ENCODE data around the gene ELAVL2.
A peak's percentile ranks its signal among the peaks of the same experiment; 100 is the strongest.

The ELAVL2 gene

DNA sequence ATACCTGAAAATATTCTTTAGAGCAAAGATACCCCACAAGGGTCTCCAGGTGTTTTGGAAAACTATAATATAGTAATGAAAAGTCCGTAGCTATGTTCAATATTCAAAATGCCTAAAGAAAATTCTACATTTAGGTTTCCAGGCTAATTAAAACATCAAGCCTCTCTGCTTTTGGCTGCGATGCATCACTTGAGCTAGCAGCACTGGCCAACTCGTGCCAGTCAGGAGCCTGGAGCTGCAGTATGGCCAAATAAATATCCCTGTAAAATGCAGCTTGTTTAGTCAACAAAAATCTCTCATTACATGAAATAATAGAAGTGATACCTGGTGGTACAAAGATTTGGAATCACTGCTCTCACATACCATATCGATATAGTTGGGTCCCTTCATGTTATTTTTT lies 181.1 kb downstream of the ELAVL2 start:
- TF ChIP-seq, protein P1, sequence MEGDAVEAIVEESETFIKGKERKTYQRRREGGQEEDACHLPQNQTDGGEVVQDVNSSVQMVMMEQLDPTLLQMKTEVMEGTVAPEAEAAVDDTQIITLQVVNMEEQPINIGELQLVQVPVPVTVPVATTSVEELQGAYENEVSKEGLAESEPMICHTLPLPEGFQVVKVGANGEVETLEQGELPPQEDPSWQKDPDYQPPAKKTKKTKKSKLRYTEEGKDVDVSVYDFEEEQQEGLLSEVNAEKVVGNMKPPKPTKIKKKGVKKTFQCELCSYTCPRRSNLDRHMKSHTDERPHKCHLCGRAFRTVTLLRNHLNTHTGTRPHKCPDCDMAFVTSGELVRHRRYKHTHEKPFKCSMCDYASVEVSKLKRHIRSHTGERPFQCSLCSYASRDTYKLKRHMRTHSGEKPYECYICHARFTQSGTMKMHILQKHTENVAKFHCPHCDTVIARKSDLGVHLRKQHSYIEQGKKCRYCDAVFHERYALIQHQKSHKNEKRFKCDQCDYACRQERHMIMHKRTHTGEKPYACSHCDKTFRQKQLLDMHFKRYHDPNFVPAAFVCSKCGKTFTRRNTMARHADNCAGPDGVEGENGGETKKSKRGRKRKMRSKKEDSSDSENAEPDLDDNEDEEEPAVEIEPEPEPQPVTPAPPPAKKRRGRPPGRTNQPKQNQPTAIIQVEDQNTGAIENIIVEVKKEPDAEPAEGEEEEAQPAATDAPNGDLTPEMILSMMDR (conservative IDR thresholded peaks at IDR 0.05): no peak
- H3K27ac ChIP-seq: no peak overlapping the region

DNA sequence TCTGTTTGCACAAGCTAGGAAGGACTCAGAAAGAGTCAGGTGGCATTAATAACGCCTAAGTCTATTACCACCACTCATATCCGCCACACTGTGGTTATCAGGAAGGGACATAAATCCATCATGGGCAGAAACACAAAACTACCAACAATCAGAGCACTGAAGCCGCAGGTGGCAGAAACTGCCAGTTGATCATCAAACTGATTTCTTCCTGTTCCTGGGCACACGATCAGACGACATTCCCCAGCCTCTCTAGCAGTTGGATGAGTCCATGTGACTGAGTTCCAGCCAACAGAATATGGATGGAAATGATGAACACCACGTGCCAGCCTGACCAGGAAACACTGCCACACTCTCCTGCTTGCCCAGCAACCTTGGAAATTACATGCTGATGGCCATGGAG lies 181.7 kb downstream of the ELAVL2 start:
- TF ChIP-seq, protein P1 (conservative IDR thresholded peaks at IDR 0.05): no peak
- no peak for TF ChIP-seq ZFX (IDR thresholded peaks at IDR 0.05)
- H3K27ac ChIP-seq: no peak overlapping the region

DNA sequence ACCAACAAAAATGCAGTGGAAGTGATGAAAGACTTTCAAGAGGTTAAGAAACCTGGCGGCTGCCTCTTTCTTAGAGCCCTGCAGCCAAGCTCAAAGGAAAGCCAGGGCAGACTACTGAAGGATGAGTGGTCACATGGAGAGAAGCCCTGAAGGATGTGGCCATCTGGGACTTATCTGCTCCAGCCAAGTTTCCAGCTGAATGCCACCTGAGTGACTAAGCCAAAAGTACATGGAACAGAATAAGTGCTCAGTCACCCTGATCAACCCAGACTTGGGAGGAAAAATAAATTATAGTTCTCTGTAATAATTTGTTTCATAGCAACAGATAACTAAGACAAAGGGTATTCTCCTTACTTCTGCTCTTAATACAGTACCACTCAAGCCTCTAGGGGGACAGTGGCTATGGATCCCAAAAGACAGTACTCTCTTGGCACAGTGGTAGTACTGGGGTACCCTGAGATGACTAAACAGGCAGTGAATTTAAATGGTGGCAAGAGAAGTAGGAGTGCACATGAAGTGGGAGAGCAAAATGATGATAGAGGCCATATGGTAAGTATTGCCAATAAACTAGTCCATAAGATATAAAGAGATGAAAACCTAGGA lies 182.3 kb downstream of the ELAVL2 start:
- no peak overlapping the region for H3K27ac ChIP-seq
- no peak for TF ChIP-seq ZFX (IDR thresholded peaks at IDR 0.05)
- TF ChIP-seq, protein P1 (conservative IDR thresholded peaks at IDR 0.05): 0 out of 2 replicates have a peak, but pooled peaks have one; percentile 7
